22Rv1 (cell line): ENCODE results near the gene PAPOLA.
A peak's percentile ranks its signal among the peaks of the same experiment; 100 is the strongest.
"Not testable (repeated sequence)": the region's sequence is repeated elsewhere in the genome, so short reads cannot be mapped to it uniquely, and the experiment has no call there.

ENCODE experiments used
- H3K27ac ChIP-seq: fragments of 450-650 bp; 2 replicates; pipeline ENCODE4 v1.5.1; 2017
- CTCF ChIP-seq: fragments of 450-650 bp; IDR thresholded peaks from 2 replicates; pipeline ENCODE4 v1.5.1; 2017; ENCODE audit warnings: mild to moderate bottlenecking
- ZFX ChIP-seq: fragments of 450-650 bp; IDR thresholded peaks from 2 replicates; pipeline ENCODE4 v1.6.1; 2017; ENCODE audit warnings: antibody characterized with exemption, borderline replicate concordance

The PAPOLA gene

GRCh38 chr14:96501217-96501739, 904 bp upstream of the PAPOLA start:
- TF ChIP-seq ZFX (no peak), CTCF (no peak)
- peak overlapping the region; percentile 84 for H3K27ac ChIP-seq

DNA sequence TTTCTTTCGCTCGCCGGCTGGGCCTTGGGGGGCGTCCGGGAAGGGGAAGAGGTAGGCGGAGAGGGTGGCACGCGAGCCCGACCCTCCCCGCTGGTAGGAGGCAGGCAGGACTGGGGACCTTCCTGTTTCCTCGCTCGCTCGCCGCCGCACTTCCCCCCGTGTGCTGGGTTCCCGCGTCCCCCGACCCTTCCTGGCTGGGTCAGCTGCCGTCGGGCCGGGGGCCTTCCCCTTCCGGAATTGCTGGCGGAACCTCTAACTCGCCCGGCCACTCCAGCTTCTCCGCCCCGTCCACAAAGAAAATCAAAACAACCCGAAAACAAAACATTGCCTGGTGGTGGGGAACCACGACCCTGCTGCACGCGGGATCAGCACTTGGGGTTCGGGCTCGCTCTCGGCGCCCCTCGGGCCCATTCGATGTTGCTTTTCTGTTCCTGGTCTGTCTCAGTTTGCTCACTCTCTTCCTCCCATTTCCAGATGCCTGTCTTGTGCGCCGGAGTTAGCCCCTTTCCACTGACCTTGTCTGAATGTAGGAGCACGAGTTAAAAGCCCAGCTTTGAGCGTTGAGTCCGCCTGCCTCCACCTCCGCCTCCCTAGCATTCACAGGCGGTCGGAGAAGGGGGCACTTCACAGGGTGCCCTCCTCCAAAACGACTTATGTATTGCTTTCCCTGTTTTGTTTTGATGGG, 581 bp downstream of the PAPOLA start:
- H3K27ac ChIP-seq: peak overlapping the region; percentile 84
- TF ChIP-seq ZFX (no peak), CTCF (no peak)

- H3K27ac ChIP-seq: peak overlapping the region; percentile 84
- TF ChIP-seq ZFX (no peak), CTCF (no peak)
Observed at GRCh38 chr14:96503306-96503679, 1.1 kb downstream of the PAPOLA start.

DNA sequence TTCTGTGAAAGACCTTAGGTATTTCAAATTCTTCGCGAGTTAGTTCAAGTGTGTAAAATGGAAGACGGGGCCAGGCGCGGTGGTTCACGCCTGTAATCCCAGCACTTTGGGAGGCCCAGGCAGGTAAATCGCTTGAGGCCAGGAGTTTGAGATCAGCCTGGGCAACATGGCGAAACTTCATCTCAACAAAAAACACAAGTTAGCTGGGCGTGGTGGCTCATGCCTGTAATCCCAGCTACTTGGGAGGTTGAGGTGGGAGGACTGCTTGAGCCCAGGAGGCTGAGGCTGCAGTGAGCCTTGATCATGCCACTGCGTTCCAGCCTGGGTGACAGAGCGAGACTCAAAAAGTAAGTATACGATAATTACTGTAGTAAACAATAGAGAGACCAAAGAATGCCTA, 2.2 kb downstream of the PAPOLA start:
- H3K27ac ChIP-seq: not testable (repeated sequence)

- H3K27ac ChIP-seq: no peak overlapping the region
- no peak for TF ChIP-seq CTCF
- TF ChIP-seq ZFX: no peak
Observed at GRCh38 chr14:96507723-96508122, 5.5 kb downstream of the PAPOLA start.

DNA sequence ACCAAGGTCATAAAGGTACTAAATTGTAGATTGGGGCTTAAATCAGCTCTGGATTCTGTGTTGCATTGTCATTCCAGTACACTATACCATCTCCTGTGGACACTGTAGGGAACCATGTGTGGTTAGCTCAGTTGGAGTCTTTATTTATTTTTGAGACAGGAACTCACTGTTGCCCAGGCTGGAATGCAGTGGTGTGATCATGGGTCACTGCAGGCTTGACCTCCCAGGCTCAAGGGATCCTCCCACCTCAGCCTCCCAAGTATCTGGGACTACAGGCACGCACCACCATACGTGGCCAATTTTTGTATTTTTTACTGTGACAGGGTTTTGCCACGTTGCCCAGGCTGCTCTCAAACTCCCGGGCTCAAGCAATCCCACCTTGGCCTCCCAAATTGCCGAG, 6.7 kb downstream of the PAPOLA start:
- no peak for TF ChIP-seq ZFX
- TF ChIP-seq CTCF: no peak
- H3K27ac ChIP-seq: no peak overlapping the region

GRCh38 chr14:96509457-96510090, 7.4 kb downstream of the PAPOLA start:
- H3K27ac ChIP-seq: no peak overlapping the region
- no peak for TF ChIP-seq CTCF
- no peak for TF ChIP-seq ZFX
